HG03196 (cell line): ENCODE measurements around the gene ACTN1.

Experiments
- ATAC-seq: cut with Tn5 transposase; IDR thresholded peaks from one replicate; pipeline ENCODE4 v1.9.1; 2021; ENCODE audit not compliant: unreplicated experiment

ACTN1 gene

DNA sequence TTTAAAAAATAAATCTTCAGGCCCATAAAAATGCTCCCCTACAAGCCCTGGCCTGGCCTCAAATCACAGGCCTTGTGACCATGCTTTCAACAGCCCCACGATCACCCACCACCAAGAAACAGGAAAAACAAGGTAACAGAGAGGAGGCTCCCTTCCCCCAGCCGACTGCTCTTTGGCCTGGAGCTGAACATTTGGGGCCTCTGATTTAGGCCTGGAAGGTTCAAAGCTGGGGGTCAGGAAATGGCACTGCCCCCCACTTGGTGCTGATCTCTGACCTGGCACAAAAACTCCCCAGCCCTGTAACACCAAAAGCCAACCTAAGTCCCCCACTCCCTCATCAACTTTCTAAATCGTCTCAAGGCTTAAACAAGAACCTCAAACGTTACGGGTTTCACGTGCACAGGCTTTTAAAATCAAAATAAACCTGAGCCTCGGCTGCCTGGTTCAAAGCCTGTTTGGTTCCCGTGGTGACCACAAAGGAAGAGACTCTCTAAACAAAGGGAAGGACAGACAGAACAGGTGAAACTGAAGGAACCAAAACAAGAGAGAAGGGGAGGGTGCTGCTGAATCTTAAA, 9.0 kb downstream of the ACTN1 start:
- no peak for ATAC-seq

DNA sequence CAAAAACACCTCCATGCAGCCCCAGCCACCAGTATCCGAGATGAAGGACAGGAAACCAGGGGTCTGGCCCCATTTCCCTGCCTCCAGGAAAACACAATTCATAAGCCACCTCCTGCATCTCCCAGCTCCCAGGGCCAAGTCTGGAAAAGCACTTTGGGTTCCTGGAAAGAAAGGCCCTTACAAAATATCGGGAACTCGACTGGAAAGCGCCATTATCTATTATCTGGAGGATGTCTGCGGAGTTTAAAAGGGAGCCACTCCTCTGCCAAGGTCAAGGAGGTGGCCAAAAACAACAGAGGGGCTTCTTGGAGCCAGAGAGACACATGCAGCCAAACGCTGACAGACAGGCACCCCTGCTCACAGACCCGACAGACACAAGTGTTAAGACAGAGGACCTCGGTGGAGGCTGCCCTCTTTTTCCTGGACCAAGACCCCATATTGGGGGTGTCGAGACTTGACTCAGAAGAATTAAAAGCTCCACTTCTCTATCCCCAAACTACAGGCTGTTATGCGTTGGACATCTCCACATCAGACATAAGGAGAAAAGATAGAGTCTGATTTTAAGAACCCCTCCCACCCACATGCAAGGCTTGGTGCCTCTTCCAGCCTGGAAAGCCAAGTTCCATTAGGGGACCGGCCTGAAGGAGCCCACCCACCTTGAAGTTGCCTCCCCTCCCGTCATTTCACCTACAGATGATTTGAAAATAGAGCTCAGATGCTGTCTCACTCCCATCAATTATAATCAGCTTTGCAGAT, 9.6 kb downstream of the ACTN1 start:
- ATAC-seq: no peak

DNA sequence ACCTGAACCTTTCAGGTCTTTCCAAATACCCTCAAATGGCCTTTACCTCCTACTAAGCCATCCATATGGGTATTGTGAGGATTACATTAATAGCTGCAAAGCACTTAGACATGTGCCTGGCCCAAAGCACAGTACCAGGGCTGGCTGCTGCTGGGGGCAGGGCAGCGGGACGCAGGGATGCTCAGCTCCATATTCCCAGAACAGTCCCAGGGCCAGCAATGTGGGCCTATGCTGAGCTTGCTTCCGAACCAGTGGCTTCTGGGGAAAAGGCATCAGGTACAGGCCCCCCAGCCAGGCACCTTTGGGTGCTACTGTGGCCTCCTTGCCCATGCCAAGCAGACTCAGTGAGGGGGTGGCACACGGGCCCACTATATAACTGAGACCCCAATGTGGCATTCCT, 10.4 kb downstream of the ACTN1 start:
- no peak for ATAC-seq

DNA sequence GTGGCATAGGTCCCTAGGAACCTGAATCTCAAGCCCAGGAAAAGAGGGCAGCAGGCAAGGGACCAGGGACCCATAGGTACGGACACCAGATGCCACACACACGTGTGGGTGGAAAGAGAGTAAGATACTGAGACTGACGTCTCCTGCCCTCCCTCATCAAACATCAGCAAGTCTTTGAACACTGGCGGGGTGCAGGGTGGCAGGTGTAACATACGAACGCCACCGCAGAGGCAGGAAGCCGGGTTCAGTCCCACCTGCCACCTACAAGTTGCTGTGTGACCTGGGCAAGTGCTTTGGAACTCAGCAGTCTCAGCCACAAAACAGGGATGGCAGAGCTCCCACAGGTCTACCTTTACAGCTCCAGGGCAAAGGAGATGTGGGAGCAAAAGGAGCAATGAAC, 11.1 kb downstream of the ACTN1 start:
- no peak for ATAC-seq

DNA sequence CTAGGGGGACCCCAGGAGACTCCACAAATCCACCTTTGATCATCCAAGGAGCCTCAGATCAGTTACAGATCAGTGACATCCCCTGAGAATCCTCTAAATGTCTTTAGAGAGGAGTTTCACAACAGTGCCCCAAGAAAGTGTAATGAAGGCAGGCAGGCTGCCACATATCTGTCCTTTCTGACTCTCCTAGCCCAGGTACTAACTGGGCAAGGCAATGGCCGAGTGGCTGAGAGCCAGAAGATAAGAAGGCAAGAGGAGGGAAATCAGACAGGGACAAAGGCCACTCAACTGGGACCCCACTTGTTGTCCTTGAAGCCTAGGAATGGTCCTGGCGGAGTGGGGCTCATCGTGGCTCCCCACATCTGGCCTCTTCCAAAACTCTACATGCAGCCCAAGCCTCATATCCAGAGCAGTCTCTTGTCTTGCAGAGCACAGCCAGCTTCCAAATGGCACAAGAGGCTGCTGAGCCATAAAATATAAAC, 11.6 kb downstream of the ACTN1 start:
- no peak for ATAC-seq

DNA sequence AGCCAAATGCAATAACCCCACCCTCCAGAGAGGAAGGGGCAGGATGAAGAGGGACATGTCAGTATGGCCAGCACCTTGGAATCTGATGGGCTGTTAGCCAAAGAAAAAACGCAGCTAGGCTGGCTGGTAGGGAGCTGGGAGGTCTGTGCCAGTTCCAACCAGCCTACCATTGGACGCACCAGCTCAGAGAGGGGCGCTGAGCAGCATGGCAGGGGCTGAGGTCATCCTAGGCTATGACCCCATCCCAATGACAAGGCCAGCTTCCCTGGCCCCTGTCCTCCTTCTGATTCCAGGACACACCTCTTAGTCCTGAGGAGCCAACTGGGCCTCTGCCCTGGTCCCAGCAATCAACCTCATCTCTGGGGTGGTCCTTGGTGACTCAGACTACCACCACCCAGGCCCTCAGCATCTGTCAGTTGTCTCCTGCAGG, 12.2 kb downstream of the ACTN1 start:
- no peak for ATAC-seq

DNA sequence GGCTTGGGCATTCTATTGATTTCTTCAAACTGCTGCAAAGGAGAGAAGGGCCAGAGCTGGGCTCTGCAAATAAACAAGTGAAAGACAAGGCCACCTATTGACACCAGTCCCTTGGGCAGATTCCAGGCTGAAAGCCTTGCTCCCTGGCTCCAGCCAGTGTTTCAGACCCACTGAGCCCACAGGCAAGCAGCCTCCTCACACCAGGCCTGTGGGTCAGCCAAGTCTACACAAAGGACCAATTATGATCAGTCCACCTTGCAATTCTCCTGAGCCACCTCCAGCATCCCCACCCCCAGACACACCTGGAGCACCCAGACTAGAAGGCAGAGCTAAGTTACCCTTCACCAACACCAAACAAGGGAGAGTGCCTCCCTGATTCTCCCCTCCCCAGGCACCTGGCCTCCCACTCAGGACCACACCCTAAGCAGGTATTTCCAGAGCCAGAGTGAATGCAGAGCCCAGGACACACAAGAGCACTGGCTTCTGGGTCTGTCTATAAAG, 13.8 kb downstream of the ACTN1 start:
- ATAC-seq: no peak

DNA sequence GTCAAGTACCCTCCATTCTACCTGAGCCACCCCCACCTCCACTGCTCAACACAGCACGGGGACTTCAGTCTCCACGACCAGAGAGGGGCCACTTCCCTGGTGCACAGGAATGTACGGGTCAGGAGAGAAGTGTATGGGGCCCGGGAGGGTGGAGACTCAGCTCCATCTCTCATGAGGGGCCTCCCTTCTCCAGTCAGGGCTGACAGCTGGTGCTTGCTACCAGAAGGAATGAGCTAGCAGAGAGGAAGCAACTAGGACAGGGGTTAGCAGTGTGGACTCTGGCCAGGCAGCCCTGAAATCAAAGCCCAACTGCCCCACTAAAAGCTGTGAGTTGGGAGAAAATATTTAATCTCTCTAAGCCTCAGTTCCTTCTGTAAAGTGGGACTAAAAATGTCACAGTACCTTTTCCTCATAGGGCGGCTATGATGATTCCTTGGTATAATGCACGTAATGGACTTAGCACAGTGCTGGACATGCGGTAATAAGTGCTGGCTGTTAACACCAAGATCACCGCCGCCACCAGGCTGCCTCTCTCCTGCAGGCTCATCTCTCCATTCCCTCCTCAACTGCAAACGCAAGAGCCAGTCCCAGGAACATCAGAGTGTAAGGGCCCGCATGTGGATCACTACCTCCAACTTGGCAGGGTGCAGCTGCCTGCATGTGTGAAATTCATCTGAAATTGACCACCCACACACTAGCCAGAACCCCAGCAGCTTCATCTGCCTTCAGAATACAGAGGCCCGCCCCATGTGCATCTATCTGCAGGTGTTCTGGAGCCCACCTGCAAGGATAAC, 14.6 kb downstream of the ACTN1 start:
- ATAC-seq: no peak

DNA sequence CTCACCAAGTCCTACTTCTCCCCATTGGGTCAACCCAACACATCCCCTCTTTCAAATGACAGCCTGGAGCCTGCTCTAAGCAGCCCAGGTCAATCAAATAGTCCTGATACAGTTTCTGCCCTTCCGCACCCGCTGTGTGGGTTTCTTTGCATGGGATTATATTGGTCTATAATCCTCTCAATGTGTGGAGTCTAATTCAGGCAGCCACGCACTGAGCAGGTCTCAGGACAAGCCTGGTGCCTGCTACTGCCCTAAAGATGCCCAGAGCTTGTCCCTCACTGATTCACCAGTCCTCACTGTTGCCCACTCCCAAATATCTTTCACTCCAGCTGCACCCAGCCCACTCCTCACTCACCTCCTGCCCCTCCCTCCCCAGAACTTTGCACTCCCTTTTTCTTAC, 16.4 kb downstream of the ACTN1 start:
- no peak for ATAC-seq

DNA sequence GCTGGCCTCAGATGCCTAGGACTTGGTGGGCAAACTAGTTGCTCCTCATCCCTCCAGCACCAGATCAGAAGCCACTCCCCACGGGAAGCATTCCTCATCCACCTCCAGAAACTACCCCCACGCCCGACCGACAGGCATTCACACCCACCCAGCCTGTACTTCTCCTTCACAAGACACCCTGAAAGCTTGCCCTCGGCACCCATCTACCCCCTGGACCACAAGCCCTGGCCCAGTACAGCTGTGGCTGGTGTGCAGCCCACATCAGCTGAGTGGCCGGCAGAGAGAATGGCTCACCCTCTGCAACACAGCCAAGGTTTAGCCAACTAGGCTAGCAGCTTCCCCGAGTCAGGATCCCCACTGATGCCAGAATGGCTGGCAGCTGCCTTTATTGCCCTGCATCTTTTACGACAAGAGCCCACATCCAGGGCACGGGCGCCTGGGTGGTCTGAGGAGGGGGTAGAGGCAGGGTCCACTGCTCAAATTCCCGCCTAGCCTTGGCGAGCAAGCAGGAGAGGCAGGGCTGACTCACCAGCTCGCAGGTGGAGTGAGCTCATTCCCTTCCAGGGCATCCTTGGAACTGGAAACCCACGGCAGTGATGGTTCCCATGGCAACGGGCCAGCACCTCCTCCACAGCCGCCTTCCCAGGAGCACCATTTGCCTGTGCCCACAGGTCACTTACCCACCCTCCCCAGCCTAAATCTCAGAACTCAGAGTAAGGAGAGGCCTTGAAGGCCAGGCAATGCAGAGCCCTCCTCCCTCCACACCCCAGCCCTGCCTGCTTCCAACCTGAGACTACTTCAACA, 17.1 kb downstream of the ACTN1 start:
- ATAC-seq: no peak

DNA sequence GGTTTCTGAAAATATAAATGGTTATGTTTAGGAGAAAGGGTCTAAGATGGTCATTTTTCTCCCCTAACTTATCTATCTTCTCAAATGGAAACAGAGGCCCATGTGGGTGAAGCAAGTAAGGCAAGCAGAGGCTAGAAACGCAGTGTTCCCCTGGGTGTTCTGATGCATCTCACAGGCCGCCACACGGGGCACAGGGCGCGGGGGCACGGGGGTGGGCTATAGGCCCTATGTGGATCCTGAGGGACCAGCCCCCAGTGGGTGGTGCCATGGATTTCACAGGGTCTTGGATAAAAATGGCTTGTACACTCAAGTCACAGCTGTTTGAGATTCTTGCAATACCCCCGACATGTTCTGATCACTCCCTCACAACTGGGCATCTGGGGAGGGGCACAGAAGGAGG, 17.7 kb downstream of the ACTN1 start:
- ATAC-seq: no peak

DNA sequence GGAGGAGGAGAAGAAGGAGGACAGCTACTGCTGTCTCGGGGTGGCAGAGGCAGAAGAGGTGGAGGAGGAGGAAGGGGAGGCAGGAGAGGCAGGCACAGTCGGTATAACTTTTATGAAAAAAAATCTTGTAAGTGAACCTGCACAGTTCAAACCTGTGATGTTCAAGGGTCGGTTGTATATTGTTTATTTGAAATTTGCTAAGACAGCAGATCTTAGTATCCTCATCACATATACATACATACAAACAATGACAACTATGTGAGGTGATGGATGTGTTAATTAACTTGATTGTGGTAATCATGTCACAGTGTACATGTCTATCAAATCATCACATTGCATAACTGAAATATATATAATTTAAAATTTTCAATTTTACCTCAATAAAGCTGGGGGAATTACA, 19.0 kb downstream of the ACTN1 start:
- ATAC-seq: no peak

DNA sequence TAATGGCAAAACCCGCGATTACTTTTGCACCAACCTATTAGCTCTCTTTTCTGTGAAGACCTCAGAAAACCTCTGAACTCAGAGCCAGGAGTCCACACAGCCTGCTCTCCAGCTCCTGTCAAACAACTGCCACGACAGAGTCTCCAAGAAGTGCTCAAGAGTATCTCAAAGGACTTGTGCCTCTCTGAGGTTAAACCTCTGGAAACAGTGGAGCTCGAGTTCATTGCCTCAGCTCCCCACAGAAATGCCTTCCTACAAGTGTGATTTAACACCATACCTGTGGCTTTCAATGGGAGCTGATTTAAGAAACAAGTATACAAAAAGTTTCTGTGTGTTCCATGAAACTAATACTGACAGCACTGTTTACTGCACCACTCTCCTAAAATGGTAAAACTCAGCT, 20.1 kb downstream of the ACTN1 start:
- ATAC-seq: no peak

DNA sequence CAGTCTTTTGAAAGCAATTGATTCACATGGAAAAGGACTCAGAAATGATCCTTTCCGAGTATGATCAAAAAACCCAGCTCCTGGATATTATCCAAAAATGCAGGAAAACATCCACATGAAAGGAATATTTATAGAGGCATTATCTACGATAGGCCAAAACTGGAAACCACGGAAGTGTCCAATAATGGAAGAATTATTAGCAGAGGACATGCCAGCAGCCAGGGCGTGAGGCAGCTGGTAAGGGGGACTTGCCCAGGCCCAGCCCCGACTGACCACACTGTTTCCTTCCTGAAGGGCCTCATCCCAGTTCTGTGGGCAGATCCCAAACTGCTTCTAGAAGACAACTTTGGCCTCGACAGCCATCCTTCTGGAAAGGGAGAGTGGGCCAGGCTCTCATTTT, 20.5 kb downstream of the ACTN1 start:
- no peak for ATAC-seq

DNA sequence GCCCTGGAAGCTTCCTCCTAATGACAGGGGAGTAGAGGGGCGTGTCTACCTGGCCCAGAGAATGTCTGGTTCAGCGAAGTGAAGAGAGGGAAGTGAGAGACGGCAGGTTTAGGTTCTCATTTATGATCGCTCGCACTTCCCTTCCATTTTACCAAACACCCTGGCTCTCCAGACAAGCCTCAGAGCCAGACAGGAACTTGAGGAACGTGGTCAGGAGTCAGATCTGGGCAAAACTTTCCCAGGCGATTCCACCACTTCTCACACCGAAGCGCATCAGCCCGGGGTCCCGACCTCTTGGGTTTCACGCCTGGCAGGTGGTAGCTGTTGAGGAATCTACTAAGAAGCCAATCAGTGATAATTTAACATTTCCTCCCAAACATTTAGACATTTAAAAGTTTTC, 21.3 kb downstream of the ACTN1 start:
- ATAC-seq: no peak

DNA sequence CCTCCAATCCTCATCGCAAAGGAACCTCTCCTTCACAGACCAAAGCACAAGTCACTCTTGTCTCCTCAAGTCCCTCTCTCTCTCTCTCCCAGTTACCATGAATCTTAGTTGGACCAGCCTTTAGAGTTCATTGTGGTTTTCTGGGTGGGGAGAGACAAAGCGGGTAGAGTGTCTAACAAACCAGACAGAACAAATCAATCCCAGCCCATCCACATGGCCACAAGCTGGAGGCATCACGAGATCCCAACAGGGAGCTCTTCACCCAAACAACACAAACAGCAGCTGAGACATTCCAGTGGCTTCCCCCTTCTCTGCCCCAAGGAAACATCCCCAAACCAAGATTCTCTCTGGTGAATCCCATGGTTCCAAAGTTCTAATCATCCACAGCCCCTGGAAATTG, 22.4 kb downstream of the ACTN1 start:
- no peak for ATAC-seq

DNA sequence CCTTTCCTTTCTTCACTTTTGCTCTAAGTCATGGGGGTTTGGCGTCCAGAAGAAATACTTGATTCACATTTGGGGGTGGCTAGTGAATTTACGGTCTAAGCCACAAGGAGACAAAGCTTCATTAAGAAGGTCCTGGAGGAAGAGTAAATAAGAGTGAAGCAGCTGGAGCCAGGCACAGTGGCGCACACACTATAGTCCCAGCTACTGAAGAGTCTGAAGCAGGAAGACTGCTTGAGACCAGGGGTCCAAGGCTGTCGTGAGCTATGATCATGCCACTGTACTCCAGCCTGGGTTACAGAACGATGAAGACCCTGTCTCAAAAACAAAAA, 23.3 kb downstream of the ACTN1 start:
- no peak for ATAC-seq

DNA sequence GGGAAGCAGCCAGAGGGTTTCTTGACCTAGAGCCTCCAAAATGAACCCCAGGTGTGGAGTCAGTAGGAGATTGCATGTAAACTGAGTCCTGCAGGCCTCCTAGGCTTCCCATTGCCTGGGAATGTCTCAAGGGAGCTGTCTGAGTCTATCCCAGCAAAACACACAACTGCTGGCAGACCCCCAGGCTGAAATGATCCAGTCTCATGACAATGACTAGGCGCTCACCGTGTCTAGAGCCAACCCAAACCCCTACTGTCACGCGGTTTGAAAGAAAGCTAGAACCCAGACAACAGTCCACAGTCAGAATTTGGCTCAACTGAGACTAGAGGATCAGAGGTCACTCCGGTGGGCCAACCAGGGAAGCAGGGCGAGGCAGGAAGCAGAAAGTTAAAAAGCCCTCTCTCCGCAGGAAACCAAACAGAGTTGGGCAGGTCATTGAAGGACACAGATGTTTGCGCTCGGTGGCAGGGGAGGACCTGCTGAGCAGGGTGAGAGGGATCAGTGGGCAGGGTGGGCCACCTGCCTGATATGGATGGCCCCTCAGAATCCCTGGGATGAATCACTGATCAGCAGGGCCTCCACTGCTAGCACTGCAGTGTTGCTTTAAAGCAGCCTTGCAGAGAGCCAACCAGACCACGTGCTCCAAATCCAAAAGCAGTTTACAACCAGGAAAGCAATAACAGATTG, 23.8 kb downstream of the ACTN1 start:
- no peak for ATAC-seq

DNA sequence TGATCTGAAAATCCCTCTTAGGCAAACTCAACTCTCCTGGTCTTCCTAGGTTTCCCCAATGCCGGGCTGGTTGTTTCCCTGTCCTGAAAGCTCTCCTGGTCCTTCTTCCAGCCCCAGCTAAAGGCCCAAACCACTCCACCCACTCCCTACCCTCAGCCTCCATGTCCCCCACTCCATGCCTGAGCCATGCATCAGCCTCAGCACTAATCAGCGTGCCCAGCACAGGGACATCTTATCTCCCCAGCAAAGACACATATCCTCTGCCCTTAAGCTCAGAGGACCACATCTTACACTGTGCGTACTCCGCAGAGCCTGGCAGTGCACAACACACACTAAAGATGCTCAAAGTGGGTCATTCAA, 25.9 kb downstream of the ACTN1 start:
- no peak for ATAC-seq

DNA sequence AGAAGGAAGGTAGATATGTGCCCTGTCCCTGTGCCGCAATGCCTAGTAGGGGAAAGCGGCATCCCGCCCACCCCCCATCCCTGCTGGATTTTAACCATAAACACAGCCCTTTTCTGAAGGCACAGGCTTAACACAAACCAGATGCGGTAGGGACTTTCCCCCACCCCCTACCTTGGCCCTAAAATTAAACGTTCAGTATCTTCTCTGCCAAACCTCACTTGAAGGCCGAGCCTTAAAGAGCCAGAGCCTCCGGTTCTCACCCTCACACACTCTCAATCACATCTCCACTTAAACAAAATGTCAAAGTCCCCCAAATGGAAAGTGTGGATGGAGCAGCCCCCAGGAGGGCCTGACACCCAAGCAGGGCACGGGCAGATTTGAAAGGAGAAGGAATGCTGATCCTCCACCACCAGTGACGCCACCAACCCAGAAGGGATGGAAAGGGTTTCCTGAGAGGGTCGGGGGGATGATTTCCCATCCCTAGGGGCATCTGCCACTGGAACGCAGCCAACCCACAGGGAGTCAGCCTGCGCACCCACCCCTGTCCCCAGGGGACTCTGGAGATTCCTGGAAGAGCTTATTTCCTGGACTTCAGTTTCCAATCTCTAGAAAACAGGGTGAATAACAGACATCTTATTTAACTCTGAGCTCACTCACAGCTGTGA, 26.4 kb downstream of the ACTN1 start:
- no peak for ATAC-seq
